Activated CD4-positive, alpha-beta T cell treated with anti-CD3 and anti-CD28 coated beads for 4 hours (primary cell): ENCODE results near the gene CHD2.
"Not testable (repeated sequence)": the region's sequence is repeated elsewhere in the genome, so short reads cannot be mapped to it uniquely, and the experiment has no call there.

ENCODE experiments used
- DNase-seq, 2 donors: peaks; one replicate each; pipeline ENCODE4 v3.0.0-alpha.2; 2020

CHD2 gene

DNA sequence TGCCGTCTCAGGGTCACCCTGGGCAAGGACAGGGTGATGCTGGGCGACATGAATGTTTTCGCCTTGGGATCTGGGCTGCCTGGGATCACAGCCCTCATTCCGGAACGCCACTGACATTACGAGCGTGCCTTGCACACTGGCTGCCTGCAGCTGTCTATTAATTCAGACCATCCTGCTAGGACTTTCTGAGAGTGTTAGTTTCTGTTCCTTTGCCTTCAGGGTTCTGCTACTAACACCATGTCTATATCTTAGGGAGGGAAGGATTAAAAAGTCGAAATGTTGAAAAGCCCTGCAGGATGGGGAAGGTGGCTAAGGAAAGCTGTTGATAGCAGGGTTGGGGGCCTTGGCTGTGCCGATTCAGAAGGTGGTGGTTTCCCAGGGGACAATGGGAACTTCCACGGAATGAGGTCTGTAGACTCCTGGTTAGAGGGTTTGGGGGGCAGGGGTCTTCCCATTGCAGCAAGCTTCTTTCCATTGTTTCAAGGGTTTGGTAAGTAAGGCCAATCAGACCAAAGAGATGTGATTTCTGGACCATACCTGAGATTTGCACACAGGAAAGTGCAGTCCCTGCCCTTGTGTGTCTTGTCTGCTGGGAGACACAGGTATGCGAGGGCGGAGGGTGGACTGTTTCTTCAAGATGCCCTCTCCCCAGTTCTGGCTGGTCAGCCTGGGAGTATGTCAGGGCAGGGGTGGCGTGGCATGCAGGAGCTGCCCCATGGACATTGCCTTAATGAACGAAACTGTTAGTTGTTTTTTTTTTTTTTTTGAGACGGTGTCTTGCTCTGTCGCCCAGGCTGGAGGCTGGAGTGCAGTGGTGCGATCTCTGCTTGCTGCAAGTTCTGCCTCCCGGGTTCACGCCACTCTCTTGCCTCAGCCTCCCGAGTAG, 137.9 kb downstream of the CHD2 start:
- no peak for DNase-seq

DNA sequence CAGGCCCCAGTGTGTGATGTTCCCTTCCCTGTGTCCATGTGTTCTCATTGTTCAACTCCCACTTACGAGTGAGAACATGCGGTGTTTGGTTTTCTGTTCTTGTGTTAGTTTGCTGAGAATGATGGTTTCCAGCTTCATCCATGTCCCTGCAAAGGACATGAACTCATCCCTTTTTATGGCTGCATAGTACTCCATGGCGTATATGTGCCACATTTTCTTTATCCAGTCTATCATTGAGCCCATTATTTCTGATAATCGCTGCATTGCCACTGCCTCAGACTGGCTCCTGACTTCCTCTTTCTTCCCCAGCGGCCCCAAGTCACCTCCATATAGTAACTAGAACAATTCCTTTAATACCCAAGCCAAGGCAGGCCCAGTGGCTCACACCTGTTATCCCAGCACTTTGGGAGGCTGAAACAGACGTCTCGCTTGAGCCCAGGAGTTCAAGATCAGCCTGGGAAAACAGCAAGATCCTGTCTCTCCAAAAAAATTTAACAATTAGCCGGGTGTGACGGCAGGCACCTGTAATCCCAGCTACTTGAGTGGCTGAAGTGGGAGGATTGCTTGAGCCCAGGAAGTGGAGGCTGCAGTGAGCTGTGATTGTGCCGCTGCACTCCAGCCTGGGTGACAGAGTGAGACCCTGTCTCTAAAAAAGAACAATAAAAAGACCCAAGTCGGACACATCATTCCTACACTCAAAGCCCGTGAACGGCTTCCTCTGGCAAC, 139.6 kb downstream of the CHD2 start:
- DNase-seq: not testable (repeated sequence)

DNA sequence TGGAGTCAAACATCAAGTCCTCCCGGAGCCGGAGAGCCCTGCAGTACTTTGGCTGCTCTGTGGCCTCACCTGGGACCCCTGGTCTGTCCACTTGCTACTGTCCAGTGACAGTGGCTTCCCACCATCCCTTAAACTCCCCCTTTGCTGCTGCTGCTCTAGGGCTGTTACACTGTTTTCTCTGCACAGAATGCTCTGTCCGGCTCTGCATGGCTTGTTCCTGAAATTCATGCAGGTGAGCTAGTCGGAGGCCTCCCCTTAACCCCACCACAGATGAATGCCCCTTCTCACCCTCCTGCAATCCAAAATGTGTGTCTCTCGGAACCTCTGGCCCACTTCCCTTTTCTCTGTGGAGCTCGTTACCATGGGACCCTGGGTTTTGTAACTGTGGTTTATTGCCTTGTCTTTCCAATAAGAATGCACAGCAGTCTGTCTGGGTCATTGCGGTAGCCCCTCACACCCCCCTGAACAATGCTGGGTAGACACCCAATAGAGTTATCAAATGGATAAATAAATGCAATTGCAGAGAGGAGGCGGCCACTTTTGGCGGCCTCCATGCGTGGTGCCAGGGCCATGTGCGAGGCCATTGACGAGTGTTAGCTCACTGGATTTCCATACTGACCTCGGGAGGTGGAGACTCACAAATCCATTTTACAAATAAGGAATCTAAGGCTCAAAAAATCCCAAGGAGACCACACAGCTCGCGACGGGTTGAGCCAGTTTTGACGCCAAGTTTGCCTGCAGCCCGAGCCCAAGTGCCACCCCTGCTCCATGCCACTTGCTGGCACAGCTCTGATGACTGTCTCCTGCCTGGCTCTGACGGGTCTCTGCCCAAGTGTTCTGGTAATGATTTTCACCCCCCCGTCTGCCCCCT, 140.4 kb downstream of the CHD2 start:
- DNase-seq: no peak

DNA sequence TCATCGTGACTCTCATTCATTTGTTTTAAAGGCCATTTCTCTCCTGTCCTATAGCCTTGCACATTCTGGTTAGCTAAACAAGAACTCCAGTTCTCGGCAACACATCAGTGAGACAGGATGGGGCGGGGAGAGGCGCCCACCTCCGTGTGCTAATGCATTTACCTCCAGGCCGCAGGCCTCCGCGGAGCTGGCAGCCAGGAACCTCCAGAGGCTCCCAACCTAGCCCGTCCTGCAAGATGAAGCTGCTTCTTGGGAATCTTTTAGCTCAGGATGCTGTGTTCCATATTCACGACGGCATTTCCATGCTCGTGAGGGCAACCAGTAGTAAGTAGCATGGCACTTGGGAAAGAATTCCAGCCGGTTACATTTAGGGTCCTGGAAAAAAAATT, 141.0 kb downstream of the CHD2 start:
- no peak for DNase-seq

DNA sequence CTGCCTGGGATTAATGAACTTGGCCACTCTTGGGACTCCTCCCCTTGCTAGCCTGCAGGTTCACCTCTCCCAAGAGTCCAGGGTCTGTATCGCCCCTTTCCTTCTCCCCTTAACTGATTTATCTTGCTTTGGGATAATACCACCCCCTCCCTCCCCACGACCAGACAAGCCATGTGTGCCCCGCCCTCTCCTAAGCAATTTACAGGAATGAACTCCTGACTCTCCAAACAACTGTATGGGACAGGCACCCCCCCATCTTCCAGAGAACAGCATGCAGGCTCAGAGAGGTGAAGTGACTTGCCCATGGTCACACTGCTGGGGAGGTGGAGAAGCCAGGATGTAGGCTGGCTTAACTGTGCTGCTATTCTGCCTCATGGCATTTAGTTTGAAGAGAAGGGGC, 142.1 kb downstream of the CHD2 start:
- no peak for DNase-seq

DNA sequence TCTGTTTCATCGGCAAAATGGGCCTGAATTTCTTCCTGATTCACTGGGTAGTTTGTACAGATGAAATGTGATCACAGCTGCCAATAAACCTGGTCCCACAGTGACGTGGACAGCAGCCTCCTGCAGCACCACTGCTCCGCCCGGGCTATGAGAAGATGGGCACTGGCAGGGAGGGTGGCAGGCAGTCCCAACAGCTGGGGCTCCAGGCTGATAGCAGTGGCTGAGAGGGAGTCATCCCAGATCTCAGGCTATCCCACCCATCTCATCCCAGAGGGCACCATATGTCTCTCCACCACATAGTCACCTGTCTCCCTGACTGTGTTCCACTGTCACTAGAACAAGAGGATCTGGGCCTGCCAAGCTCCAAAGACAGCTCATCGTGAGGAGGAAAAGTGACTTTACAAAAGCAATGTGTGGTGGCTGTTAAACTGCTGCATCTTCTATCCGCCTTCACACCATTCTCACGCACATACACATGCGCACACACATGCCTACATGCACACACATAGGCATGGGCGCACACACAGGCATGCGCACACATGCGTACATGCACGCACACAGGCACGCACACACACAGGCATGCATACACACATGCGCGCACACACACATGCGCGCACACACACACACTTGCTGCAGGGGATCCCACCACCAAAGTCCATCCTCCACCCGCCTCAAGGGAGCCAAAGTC, 142.7 kb downstream of the CHD2 start:
- DNase-seq: no peak

DNA sequence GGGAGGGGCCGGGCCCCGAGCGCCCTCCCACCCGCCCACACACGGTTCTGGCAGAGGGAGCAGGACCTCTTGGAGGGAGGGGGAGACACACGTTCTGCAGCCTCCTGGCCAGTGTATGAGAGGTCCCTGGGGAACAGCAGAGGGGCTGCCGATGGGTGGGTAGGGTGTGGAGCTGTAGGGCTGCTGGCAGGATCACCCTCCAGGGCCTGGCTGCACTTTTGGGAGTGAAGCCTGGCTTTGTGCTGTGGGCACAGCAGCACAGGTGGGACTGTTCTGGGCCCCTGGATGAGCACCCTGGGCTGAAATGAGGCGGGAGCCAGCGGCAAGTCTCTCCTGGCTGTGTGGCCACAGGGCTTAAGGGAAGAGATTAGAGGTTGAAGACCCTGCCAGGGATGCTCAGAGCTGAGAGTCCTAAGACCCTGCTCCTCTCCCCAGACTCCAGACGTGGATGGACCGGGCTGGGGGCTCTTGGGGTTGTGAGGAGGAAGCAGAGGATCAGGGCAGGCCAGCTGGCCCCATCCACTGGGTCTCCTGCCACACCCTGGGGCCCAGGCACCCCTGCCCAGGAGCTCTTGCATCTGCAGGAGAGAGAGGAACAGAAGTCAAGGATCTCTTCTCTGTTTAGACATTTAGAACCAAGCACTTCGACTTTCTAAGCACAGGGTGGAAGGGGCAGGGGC, 143.6 kb downstream of the CHD2 start:
- no peak for DNase-seq

DNA sequence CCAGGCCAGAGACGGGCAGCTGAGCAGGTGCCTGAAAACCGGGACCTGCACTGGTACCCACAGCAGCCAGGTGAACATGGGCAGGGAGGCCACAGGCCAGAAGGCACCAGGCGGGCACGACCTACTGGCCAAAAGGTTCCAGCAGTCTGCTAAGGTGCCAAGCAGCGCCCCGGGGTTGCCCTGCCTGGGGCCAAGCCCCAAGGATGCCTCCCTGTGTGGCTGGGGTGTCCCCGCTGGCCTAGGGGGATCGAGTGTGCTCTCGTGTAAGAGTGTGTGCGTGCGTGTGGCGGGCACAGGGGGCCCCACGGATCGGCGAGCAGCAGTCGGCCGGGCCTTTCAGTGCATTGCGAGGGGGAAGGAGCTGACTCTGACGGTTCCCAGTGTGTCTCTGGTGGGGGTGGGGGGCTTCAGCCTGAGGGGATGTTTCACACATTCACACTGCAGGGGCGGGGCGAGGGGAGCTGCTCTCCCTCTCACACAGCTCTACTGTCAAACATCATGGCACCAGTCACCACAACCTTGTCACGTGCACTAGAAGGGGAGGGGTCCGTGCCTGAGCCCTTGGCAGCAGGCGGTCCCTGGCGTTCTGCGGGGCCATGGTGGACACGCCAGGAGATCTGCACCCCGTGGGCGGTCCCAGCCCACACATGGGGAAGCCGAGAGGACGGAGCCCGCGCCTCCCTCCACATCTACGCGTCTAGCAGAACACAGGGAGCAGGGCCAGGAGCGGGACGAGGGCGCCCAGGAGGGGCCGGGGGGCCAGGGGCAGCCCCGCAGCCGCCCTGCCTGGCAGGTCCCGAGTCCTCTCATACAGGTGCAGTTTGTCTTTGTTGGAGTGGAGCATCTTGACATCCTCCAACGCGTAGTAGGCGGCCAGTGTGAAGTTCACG, 144.4 kb downstream of the CHD2 start:
- no peak for DNase-seq

DNA sequence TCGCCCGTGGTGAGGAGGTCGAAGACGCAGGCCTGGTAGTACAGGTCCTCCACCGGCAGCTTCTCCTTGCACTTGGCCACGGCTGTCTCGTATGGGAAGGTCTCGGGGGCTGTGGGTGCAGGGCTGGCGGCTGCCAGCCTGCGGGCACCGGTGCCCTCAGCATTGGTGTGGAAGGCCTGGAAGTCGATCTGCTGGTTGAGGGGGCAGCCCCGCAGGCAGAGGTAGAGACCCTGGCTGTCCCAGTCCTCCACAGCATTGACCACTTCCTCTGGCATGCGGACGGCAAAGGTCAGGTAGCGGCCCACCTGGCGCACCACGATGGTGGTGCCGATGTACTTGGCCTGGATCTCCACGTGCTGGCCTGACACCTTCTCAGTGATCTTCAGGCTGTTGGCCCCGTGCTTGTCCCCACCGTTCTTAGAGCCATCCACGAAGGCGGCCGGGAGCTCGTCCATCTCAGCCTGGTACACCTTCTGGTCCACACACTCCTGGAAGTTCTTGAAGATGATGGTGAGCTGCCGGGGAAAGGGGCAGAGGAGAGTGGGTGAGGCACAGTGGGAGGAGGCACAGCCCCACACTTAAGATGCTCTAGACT, 145.2 kb downstream of the CHD2 start:
- DNase-seq: no peak

DNA sequence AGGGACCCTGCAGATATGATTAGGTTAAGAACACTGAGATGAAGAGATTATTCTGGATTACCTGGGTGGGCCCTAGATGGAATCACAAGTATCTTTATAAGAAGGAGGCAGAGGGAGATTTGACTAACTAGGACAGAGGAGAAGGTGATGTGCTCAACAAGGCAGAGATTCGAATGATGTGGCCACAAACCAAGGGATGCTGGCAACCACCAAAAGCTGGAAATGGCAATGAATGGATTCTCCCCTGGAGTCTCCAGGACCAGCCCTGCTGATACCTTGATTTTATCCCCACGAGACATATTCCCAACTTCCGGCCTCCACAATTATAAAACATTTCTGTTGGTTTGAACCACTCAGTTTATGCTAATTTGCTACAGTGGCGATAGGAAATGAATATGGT, 146.0 kb downstream of the CHD2 start:
- DNase-seq: no peak

DNA sequence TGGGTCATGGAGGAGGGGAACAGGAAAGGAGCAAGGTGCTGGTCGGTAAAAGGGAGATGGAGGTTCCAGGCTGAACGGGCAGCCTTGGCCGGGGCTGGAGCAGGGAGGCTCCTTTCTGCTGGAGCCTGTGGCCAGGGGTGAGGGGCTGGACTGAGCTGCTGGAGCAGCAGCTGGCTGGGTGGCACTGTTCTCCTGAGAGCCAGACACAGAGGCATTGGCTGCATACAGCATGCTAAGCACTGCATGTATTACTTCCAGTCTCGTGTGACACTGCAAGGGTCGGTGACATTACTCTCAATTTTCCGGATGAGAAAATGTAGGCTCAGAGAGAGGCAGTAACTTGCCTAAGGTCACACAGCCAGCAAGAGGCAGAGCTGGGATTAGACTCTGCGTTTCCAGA, 146.6 kb downstream of the CHD2 start:
- DNase-seq: no peak

DNA sequence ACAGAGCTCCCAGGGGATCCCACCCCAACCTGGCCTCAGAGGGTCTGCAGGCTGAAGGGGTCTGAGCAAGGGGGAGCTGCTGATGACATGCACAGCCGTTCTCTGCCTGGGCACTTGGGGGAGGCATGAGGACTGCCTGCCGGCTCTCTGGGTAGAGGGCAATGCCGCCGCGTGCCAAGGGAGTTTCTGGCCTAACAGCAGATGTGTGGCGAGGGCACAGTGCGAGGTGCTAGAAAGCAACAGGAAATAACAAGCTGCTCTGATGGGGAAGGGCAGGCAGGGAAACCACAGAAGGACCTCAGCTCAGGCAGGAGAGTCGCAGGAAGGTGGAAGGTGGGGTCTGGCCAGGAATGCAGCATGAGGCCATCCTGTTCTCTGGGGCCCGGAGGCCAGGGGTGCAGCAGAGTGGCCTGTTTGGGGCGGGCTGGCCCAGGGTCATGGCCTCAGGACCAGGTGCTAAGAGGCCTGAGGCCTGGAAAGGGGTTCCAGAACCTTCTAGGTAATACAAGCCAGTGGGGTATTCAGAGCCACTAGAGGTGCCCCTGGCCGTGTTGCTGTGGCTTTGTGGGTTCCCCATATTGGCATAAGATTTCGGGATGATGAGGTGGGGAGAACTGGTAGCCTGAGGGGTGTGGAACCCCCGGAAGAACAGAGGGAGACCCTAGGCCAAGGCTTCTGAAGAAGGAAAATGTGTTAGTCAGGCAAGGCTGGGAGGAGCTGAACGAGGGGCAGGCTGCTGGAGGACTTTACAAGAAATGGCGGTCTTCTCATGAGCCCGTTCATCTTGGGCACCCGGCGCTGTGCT, 147.7 kb downstream of the CHD2 start:
- no peak for DNase-seq

DNA sequence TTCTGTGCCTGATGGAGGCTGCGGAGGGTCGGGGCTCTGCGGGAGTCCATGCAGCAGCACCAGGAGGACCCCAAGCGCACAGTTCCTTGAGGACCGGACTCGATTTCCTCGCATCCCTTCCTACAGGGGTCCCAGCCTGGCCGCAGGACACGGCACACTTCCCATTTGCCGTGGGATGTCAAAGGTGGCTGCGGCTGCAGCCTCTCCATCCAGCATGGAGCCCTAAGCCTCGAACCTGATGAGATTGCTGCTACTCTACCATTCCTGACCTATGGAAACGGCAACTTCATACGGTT, 148.2 kb downstream of the CHD2 start:
- DNase-seq: no peak

DNA sequence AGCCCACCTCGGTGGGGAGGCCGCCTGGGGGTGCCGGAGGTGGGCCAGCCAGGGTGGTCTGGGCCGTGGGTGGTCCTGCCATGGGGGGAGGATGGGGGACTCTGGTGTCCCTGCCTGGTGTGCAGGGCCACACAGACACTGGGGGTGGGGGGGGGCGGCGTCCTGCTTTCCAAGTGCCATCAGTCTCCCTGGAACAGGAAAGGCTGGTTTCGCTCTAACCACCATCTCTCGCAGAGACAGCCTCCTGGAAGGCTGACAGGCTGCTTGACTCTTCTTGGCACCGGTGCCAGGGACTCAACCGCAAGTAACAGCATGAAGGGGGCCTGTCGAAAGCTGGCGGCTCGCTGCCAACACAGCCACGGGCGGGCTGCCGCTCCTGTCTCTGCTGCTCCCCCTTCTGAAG, 148.6 kb downstream of the CHD2 start:
- DNase-seq: no peak

DNA sequence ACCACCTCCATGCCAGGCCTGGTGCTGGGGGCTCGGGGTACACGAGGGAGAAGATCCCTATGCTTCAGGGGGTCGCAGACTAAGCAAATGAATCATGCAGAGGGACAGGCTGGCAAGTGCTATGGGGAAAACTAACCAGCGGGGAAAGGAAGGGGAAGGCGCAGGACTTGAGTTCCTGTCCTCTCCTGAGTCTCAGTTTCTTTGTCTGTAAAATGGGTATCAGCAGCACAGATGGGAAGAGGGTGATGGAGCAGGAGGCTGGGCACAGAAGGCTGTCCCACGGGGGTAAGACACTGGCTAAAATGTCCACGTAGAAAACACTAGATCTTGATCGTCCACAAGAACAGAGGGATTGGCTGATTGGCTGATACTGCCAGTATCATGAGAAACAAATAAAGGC, 149.1 kb downstream of the CHD2 start:
- DNase-seq: no peak

DNA sequence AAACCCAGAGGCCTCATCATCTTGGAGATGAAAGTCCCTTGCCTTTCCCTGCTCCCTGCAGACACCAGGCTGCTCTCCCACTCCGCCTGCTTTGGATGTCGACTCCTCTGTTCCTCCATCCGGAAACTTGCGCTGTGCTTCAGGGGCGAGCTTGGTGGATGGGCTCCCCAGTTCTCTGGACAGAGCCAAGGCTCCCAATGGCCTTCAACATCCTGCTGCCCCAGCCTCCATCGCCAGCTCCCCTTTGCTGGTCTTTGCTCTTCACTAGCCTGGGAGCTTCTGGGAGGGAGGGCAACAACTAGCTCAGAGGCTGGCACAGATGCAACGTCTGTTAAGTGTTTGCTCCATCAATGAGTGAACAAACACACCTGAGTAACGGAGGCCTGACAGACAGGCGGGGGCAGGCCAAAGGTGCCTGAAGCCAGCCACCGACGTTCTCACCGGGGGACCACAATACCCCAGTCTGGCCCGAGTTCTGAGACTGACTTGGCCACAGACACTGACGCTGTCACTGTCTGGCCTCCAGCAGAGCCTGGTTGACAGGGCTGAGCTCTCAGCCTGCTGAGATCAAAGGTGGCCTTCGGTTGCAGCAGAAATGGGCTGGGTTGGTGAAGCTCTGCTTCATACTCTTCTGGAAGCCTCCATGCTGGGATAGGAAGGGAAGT, 149.9 kb downstream of the CHD2 start:
- DNase-seq: no peak

DNA sequence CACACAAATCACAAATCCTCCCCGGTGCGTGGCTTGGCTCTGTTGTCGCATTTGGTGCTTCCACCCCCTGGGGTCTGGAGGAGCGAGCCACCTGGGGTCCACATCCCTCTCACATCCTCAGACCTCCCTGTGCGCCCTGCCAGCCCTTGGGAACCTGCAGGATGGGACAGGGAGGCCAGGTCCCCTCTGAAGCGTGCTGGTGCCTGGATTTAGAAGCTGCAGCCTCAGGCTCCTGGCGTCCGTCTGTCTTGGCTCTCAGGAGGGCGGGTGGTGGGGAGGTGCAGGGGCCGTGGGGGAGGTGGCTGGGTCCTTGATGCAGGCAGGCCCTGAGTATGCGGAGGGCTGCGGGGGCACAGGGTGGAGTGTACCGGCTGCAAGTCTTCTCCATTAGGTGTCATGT, 150.5 kb downstream of the CHD2 start:
- DNase-seq: no peak

DNA sequence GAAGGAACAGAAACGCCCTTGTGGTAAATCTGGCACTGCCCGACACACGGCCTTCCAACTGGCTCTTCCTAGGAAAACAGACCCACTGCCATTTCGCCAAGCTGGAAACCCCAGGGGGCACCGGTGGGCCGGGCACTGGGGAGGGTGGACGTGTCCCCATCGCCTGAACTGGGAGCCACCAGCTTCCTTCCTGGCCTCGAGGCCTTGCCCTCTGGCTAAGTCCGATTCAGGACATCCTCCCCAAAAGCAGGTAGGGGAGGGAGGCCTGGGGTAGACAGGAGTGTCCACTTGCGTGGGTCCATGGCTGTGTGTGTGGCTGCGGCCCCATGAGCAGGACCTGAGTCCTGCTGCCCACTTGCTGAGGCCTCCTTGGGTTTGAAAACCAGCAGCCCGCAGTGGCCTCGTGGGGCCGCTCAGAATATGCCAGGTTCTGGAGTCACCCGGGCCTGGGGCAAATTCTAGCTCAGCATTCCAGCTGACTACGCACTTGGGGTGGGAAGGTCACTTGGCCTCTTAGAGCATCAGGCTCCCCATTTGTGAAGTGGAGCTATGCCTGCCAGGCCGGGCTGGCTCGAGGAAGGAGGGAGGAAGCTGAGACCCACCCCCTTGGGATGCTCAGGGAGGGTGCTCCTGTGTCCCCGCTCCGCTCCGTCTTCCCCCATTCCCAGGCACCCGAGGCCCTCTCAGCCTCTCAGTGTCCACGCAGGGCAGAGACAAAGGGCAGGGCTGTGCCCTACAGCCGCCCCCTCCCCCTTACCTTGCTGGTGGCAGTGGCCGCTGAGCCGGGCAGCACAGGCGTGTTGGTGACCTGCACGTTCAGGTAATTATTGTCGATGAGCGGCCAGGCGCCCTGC, 151.3 kb downstream of the CHD2 start:
- DNase-seq: no peak
